Measurements from ENCODE around the gene CCIN. TPM values are rescaled to one million over a fixed set of nuclear protein-coding genes. Genes with fewer than 3 reads are reported as not detected.

The CCIN gene
- total and polyA plus RNA-seq, 3 donors from 2014 or later, result 48.7 to 171 (median 84.8) TPM

GRCh38 chr9:36136272-36136893 lies 32.8 kb upstream of the CCIN start, which contains the start of gene GLIPR2:
TSS of gene GLIPR2 (plus strand) at chr9:36136733. CDS start at chr9:36136779, 46 bp downstream.
- WGBS, 2 donors, result 0% methylated on average over 79 of the region's 83 CpGs; no CpG with 5 or more reads in 1 of the 2 donors
- no peaks in the 10 kb centered on the region for H3K9me3 ChIP-seq
- H3K27ac ChIP-seq, result peak within 1 kb of the TSS; percentile 8 to 69
- H3K4me3 ChIP-seq, result peak within 1 kb of the TSS; percentile 73 to 84
- H3K4me1 ChIP-seq, result peaks cover 14% of the 10 kb centered on the region
- TF ChIP-seq CTCF (IDR thresholded peaks at IDR 0.05) (peak in 1 of 3 experiments; percentile 9), POLR2A (IDR thresholded peaks at IDR 0.05) (no peak)
- intact Hi-C loops (cut with DNase I; ENCODE audit: low total_unique reads), result no loop called here
- peak; percentile 81 for DNase-seq
- no peaks in the 10 kb centered on the region for H3K27me3 ChIP-seq
- no peaks in the 10 kb centered on the region for H3K36me3 ChIP-seq (ENCODE audit: low read depth, missing control alignments)

GRCh38 chr9:36136894-36137391 lies 32.2 kb upstream of the CCIN start:
- peak overlapping the region; percentile 8 to 69 for H3K27ac ChIP-seq
- intact Hi-C loops (cut with DNase I; ENCODE audit: low total_unique reads), result no loop called here
- DNase-seq, result no peak
- no peaks in the 10 kb centered on the region for H3K27me3 ChIP-seq
- H3K4me3 ChIP-seq, result peak overlapping the region; percentile 73 to 84
- no peaks in the 10 kb centered on the region for H3K9me3 ChIP-seq
- 0% methylated on average over 17 to 19 of the region's 40 CpGs for WGBS, 2 donors
- H3K4me1 ChIP-seq, result peaks cover 14% of the 10 kb centered on the region
- H3K36me3 ChIP-seq (ENCODE audit: low read depth, missing control alignments), result no peaks in the 10 kb centered on the region
- no peak for TF ChIP-seq CTCF (IDR thresholded peaks at IDR 0.05)
- TF ChIP-seq POLR2A (IDR thresholded peaks at IDR 0.05), result no peak

GRCh38 chr9:36137392-36138004 lies 31.7 kb upstream of the CCIN start:
- Histone ChIP-seq H3K36me3 (ENCODE audit: low read depth, missing control alignments) (no peaks in the 10 kb centered on the region), H3K27ac (peak overlapping the region in 1 of 2 donors; percentile 8), H3K4me3 (peak overlapping the region; percentile 73 to 84), H3K9me3 (no peaks in the 10 kb centered on the region), H3K27me3 (no peaks in the 10 kb centered on the region), H3K4me1 (peaks cover 17% of the 10 kb centered on the region)
- intact Hi-C loops (cut with DNase I; ENCODE audit: low total_unique reads), result no loop called here
- TF ChIP-seq POLR2A (IDR thresholded peaks at IDR 0.05) (no peak), CTCF (IDR thresholded peaks at IDR 0.05) (no peak)
- DNase-seq, result no peak
- WGBS, 2 donors, result 17 to 23% methylated on average over 12 of the region's 12 CpGs

- intact Hi-C loops (cut with DNase I; ENCODE audit: low total_unique reads), result no loop called here
- WGBS, 2 donors, result 94 to 97% methylated on average over 10 of the region's 10 CpGs
- Histone ChIP-seq H3K4me1 (peaks cover 26% of the 10 kb centered on the region), H3K27ac (no peak overlapping the region), H3K27me3 (no peaks in the 10 kb centered on the region), H3K4me3 (no peak overlapping the region), H3K36me3 (ENCODE audit: low read depth, missing control alignments) (no peaks in the 10 kb centered on the region), H3K9me3 (no peaks in the 10 kb centered on the region)
- no peak for TF ChIP-seq CTCF (IDR thresholded peaks at IDR 0.05)
- TF ChIP-seq POLR2A (IDR thresholded peaks at IDR 0.05), result no peak
- no peak for DNase-seq
Measured at GRCh38 chr9:36138496-36138895, 30.7 kb upstream of the CCIN start.
